ENCODE measurements around the gene IGSF1.

- TF ChIP-seq POLR2A (IDR thresholded peaks at IDR 0.05): no peak
- TF ChIP-seq, protein P1, sequence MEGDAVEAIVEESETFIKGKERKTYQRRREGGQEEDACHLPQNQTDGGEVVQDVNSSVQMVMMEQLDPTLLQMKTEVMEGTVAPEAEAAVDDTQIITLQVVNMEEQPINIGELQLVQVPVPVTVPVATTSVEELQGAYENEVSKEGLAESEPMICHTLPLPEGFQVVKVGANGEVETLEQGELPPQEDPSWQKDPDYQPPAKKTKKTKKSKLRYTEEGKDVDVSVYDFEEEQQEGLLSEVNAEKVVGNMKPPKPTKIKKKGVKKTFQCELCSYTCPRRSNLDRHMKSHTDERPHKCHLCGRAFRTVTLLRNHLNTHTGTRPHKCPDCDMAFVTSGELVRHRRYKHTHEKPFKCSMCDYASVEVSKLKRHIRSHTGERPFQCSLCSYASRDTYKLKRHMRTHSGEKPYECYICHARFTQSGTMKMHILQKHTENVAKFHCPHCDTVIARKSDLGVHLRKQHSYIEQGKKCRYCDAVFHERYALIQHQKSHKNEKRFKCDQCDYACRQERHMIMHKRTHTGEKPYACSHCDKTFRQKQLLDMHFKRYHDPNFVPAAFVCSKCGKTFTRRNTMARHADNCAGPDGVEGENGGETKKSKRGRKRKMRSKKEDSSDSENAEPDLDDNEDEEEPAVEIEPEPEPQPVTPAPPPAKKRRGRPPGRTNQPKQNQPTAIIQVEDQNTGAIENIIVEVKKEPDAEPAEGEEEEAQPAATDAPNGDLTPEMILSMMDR (IDR thresholded peaks at IDR 0.05): no peak
Observed at GRCh38 chrX:131332331-131332730, 43.2 kb upstream of the IGSF1 start.

Data from Peyer's patch (tissue), 4 donors.